Esophagus muscularis mucosa (tissue), 3 donors: ENCODE measurements around the gene MEAK7.

Experiments
- CTCF ChIP-seq, 3 experiments: fragments of 200-600 bp in 2 of 3; fragments of 450-650 bp in 1 of 3; sonication (generic) in 2 of 3; IDR thresholded peaks; one replicate each; pipeline ENCODE4 v1.5.1; 2017 to 2019; ENCODE audit warnings: antibody characterized with exemption in 3 of 3, mild to moderate bottlenecking in 2 of 3, moderate library complexity in 1 of 3
- POLR2A ChIP-seq: fragments of 450-650 bp; IDR thresholded peaks from one replicate; pipeline ENCODE4 v1.6.1; 2017; ENCODE audit warnings: antibody characterized with exemption, moderate library complexity, mild to moderate bottlenecking, low read depth

- TF ChIP-seq CTCF (IDR thresholded peaks at IDR 0.05): no peak
- no peak for TF ChIP-seq POLR2A
These were observed 7.4 kb upstream of the MEAK7 start for GRCh38 chr16:84511831-84512230.
